GM23338 (cell line): ENCODE data around the gene TMA7B. TPM values are rescaled to one million over a fixed set of nuclear protein-coding genes. Genes with fewer than 3 reads are reported as not detected.
A peak's percentile ranks its signal among the peaks of the same experiment; 100 is the strongest.

Experiments used
- ATAC-seq: fragments of 200-7000 bp; cut with Tn5 transposase; 3 replicates; pipeline ENCODE4 v1.9.1; 2020
- DNase-seq: peaks from one replicate; pipeline ENCODE4 v3.0.0-alpha.2; 2015; ENCODE audit warnings: low spot score
- H2AFZ ChIP-seq: fragments of 200-600 bp; sonication (generic); 2 replicates; pipeline ENCODE4 v1.8.0; 2016; ENCODE audit warnings: antibody characterized with exemption, mild to moderate bottlenecking, moderate library complexity
- H3F3A ChIP-seq: fragments of 200-600 bp; sonication (generic); replicated peaks from 2 replicates; pipeline ENCODE4 v1.8.0; 2017; ENCODE audit warnings: antibody characterized with exemption, mixed run types, low read depth
- H3K27ac ChIP-seq: fragments of 200-600 bp; sonication (generic); 2 replicates; pipeline ENCODE4 v1.6.1; 2016; ENCODE audit warnings: low read depth
- H3K27me3 ChIP-seq: fragments of 200-600 bp; sonication (generic); 2 replicates; pipeline ENCODE4 v1.8.0; 2016; ENCODE audit warnings: mild to moderate bottlenecking, mixed run types, moderate library complexity; ENCODE audit not compliant: insufficient read depth
- H3K36me3 ChIP-seq: fragments of 200-600 bp; sonication (generic); 2 replicates; pipeline ENCODE4 v1.8.0; 2016; ENCODE audit warnings: mild to moderate bottlenecking; ENCODE audit not compliant: insufficient read depth
- H3K4me1 ChIP-seq: fragments of 200-600 bp; sonication (generic); 2 replicates; pipeline ENCODE4 v1.8.0; 2016; ENCODE audit warnings: mild to moderate bottlenecking, moderate library complexity; ENCODE audit not compliant: insufficient read depth
- H3K4me2 ChIP-seq: fragments of 200-600 bp; sonication (generic); 2 replicates; pipeline ENCODE4 v1.7.1; 2017; ENCODE audit warnings: mixed run types
- H3K4me3 ChIP-seq: fragments of 200-600 bp; sonication (generic); 2 replicates; pipeline ENCODE4 v1.6.1; 2016; ENCODE audit warnings: mixed run types
- H3K79me2 ChIP-seq: fragments of 200-600 bp; sonication (generic); replicated peaks from 2 replicates; pipeline ENCODE4 v1.8.0; 2017; ENCODE audit warnings: mild to moderate bottlenecking; ENCODE audit not compliant: insufficient read depth
- H3K9me2 ChIP-seq: fragments of 200-600 bp; sonication (generic); 2 replicates; pipeline ENCODE4 v1.8.0; 2017; ENCODE audit not compliant: insufficient read depth
- H4K20me1 ChIP-seq: fragments of 200-600 bp; sonication (generic); replicated peaks from 2 replicates; pipeline ENCODE4 v1.8.0; 2017; ENCODE audit warnings: mild to moderate bottlenecking; ENCODE audit not compliant: insufficient read depth
- H3K27ac Mint-ChIP-seq: 2 replicates; pipeline ENCODE4 v1.8.0; 2020; ENCODE audit warnings: inconsistent platforms, mild to moderate bottlenecking, moderate library complexity, mixed read lengths
- H3K27me3 Mint-ChIP-seq: 3 replicates; pipeline ENCODE4 v1.8.0; 2022; ENCODE audit warnings: low read depth, mild to moderate bottlenecking, moderate library complexity, mixed read lengths, inconsistent platforms; ENCODE audit not compliant: insufficient read depth, poor library complexity
- H3K36me3 Mint-ChIP-seq: 3 replicates; pipeline ENCODE4 v1.8.0; 2021; ENCODE audit warnings: low read depth, mild to moderate bottlenecking, inconsistent platforms, moderate library complexity, mixed read lengths
- H3K4me1 Mint-ChIP-seq: 3 replicates; pipeline ENCODE4 v1.8.0; 2020; ENCODE audit warnings: mild to moderate bottlenecking, inconsistent platforms, mixed read lengths
- H3K4me3 Mint-ChIP-seq: 3 replicates; pipeline ENCODE4 v1.8.0; 2021; ENCODE audit warnings: moderate library complexity, mild to moderate bottlenecking, inconsistent platforms, mixed read lengths
- H3K9me3 Mint-ChIP-seq: 3 replicates; pipeline ENCODE4 v1.8.0; 2020; ENCODE audit warnings: moderate library complexity, mild to moderate bottlenecking, inconsistent platforms, mixed read lengths
- CREB1 ChIP-seq: fragments of 250-450 bp; sonication (Bioruptor Pico); IDR thresholded peaks from 2 replicates; pipeline ENCODE4 v1.5.0; 2020; ENCODE audit warnings: low read depth, mild to moderate bottlenecking, moderate library complexity
- CTCF ChIP-seq, 2 experiments: fragments of 200-600 bp in 1 of 2; sonication (generic) in 1 of 2; conservative IDR thresholded peaks; 2 replicates each; pipeline versions ENCODE4 v1.5.1 to v1.6.1; 2016 to 2017; ENCODE audit warnings: antibody characterized with exemption in 2 of 2, low read depth in 2 of 2, mild to moderate bottlenecking in 2 of 2, moderate library complexity in 1 of 2
- ETS1 ChIP-seq: IDR thresholded peaks from 2 replicates; pipeline ENCODE4 v1.6.1; 2016; ENCODE audit warnings: antibody characterized with exemption
- EZH2 ChIP-seq: fragments of 200-600 bp; sonication (generic); IDR thresholded peaks from one replicate; pipeline ENCODE4 v1.8.0; 2017; ENCODE audit warnings: antibody characterized with exemption, mild to moderate bottlenecking, low read depth; ENCODE audit not compliant: unreplicated experiment
- EZH2phosphoT487 ChIP-seq: fragments of 200-600 bp; sonication (generic); IDR thresholded peaks from one replicate; pipeline ENCODE4 v1.8.1; 2018; ENCODE audit warnings: antibody characterized with exemption; ENCODE audit not compliant: unreplicated experiment
- JUNB ChIP-seq: IDR thresholded peaks from one replicate; pipeline ENCODE4 v1.6.1; 2016; ENCODE audit warnings: antibody characterized with exemption; ENCODE audit not compliant: unreplicated experiment
- NANOG ChIP-seq: IDR thresholded peaks from 2 replicates; pipeline ENCODE4 v1.6.1; 2016; ENCODE audit warnings: antibody characterized with exemption, borderline replicate concordance
- POLR2AphosphoS5 ChIP-seq: IDR thresholded peaks from 2 replicates; pipeline ENCODE4 v1.6.1; 2016; ENCODE audit warnings: antibody characterized with exemption, low read depth
- REST ChIP-seq: IDR thresholded peaks from one replicate; pipeline ENCODE4 v1.6.1; 2018; ENCODE audit warnings: antibody characterized with exemption; ENCODE audit not compliant: unreplicated experiment
- STAT1 ChIP-seq: IDR thresholded peaks from one replicate; pipeline ENCODE4 v1.6.1; 2016; ENCODE audit warnings: antibody characterized with exemption; ENCODE audit not compliant: unreplicated experiment
- ZNF114 ChIP-seq: fragments of 250-450 bp; sonication (Bioruptor Pico); IDR thresholded peaks from 2 replicates; pipeline ENCODE4 v1.5.0; 2020; ENCODE audit warnings: mild to moderate bottlenecking, moderate library complexity
- ZNF331 ChIP-seq: fragments of 250-450 bp; sonication (Bioruptor Pico); IDR thresholded peaks from 2 replicates; pipeline ENCODE4 v1.5.0; 2020; ENCODE audit warnings: low read depth, mild to moderate bottlenecking, moderate library complexity
- ZNF462 ChIP-seq: fragments of 250-450 bp; sonication (Bioruptor Pico); IDR thresholded peaks from 2 replicates; pipeline ENCODE4 v1.5.0; 2020; ENCODE audit warnings: mild to moderate bottlenecking, moderate library complexity
- polyA plus RNA-seq: library from polyadenylated mRNA; unstranded; fragments of >200 nt; fragmentation: Nextera tagmentation; extraction: Ambion mirVana; gene quantifications from 2 replicates; pipeline ENCODE4 v1.2.1, GENCODE V29; 2016
- total RNA-seq: library from RNA; depleted of rRNA; stranded (reverse); fragments of >200 nt; shearing (Covaris generic); gene quantifications from 2 replicates; pipeline ENCODE4 v1.2.3, GENCODE V29; 2014

Gene TMA7B
- total and polyA plus RNA-seq, 2 experiments from 2014 or later: not detected

GRCh38 chr22:40001800-40002577 lies 41.8 kb downstream of the TMA7B start:
- Histone ChIP-seq H3K4me2 (peak overlapping the region; percentile 46), H2AFZ (no peak overlapping the region), H3K4me1 (peaks cover 67% of the 10 kb centered on the region), H3K4me3 (no peak overlapping the region; the same call in 1 of the 2 replicates), H3K9me2 (no peaks in the 10 kb centered on the region), H3K36me3 (no peaks in the 10 kb centered on the region; the same call in 1 of the 2 replicates), H3K27me3 (no peaks in the 10 kb centered on the region), H3F3A (peaks cover 15% of the 10 kb centered on the region), H3K27ac (peak overlapping the region; percentile 64; the same call in 1 of the 2 replicates), H3K79me2 (peaks cover 71% of the 10 kb centered on the region), H4K20me1 (peaks cover 10% of the 10 kb centered on the region)
- Mint-ChIP-seq H3K4me3 (peak overlapping the region; percentile 34; the same call in 1 of the 3 replicates), H3K4me1 (peaks cover 85% of the 10 kb centered on the region), H3K9me3 (no peaks in the 10 kb centered on the region; the same call in 2 of the 3 replicates), H3K36me3 (peaks cover 20% of the 10 kb centered on the region), H3K27me3 (peaks cover 14% of the 10 kb centered on the region), H3K27ac (peak overlapping the region; percentile 93)
- TF ChIP-seq EZH2phosphoT487 (no peak), ZNF114 (CRISPR knock-in tag) (no peak), EZH2 (no peak), CTCF (conservative IDR thresholded peaks at IDR 0.05; ENCODE audit: low read depth in 2 of 2) (no peak), ETS1 (no peak), CREB1 (CRISPR knock-in tag) (no peak), ZNF331 (no peak), ZNF462 (CRISPR knock-in tag) (no peak), POLR2AphosphoS5 (no peak), STAT1 (no peak), JUNB (no peak), REST (no peak), NANOG (no peak)
- DNase-seq (peak; percentile 75), ATAC-seq (peak; percentile 47)
